NCI-H146 (cell line): Measurements from ENCODE around the gene FAM181B.
"Not testable (repeated sequence)": the region's sequence is repeated elsewhere in the genome, so short reads cannot be mapped to it uniquely, and the experiment has no call there.

Experiments used
- DNase-seq: peaks from one replicate; lab custom pipeline; 2025; lab: John Stamatoyannopoulos, UW

The FAM181B gene

DNA sequence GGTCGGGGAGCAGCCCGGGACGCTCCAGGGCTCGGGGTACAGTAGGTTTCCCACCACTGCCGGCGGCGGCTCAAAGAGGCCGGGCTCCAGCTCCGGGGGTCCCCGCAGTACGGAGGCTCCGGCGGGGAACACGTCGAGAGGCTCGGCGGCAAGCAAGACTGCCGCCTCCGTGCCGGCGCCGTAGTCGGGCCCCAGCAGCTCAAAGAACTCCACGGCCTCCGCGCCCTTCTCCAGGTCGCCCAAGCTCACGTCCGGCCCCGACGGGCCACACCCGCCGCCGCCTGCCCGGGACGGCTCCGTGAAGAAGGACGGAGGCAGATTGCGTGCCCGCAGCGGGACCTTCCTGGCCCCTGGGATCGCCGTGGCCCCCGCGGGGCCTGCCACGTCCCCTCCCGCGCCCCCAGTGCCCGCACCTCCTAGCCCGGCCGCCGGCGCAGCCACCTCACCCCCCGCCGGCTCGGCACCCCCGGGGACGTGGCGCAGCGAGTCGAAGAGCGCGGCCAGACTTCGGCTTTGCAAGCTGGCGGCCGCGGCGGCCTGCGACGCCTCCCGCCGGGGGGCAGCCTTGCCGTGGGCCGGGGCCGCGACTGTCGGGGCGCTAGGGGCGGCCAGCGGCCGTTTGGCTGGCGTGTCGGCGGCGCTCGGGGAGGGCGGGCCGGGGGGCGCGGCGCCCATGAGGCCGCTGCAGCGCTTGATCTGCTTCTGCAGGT, 775 bp downstream of the FAM181B start:
- DNase-seq: no peak

DNA sequence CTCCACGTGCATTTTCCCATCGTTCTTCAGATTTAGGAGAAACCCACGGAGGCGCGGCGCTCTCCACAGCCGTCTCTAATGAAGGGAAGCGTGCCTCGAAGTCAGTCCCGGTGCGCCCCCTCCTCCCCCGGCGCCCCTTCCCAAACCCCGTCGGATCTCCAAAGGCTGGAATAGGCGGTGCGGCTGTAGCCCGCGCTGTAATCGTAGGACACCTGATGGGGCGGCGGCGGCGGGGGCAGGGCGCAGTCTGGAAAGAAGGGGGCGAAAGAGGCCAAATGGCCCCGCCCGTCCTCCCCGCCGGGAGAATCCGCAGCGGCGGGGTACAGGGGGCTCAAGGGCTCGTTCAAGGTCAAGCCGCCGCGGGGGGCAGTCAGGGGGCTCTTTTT, 1.3 kb downstream of the FAM181B start:
- no peak for DNase-seq

DNA sequence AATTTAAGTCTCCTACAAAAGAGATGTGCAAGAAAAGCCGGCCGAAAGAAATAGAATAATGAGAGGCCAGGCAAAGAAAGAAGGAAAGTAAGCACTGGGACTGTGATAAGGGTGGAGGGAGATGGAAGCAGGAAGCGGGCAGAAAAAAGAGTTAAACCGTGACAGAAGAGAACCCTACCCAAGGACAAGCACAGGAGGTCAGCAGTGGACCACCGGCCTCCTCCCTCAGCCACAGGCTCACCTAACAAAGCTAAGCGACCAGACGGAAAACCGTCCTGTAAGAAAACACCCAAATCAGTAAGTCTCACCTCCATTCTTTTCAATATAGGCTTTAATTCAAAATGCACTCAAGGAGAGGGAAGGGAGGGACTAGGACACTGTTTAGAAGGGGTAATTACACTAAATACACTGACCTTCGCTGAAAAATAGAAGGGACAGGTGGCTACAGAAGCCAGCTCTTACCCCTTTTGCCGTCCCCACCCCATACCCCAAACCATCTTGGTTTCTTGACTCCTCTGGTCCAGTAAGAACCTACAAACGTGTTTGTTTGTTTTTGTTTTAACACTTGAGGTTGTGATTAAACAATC, 1.9 kb downstream of the FAM181B start:
- no peak for DNase-seq

GRCh38 chr11:82730754-82731153, 2.9 kb downstream of the FAM181B start:
- DNase-seq: no peak

GRCh38 chr11:82730286-82730685, 3.4 kb downstream of the FAM181B start:
- no peak for DNase-seq

DNA sequence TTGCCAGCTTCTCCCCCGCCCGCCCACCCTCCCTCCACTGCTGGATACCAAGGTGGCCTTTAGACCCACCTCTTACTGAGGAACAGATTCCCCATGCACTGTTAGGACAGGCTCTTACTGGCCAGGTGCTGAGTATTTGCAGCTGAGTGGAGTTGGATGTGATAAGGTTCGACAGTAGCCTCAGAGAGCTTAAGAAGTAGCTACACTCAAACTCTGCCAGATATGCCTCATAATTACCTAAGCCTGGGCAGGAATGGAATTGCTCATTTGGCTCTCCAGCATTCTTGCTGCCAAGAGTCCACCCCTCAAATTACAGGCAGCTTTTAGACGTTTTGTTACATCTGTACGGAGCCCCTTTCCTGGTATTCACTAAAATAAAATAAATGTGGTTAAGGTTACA, 9.6 kb downstream of the FAM181B start:
- no peak for DNase-seq

DNA sequence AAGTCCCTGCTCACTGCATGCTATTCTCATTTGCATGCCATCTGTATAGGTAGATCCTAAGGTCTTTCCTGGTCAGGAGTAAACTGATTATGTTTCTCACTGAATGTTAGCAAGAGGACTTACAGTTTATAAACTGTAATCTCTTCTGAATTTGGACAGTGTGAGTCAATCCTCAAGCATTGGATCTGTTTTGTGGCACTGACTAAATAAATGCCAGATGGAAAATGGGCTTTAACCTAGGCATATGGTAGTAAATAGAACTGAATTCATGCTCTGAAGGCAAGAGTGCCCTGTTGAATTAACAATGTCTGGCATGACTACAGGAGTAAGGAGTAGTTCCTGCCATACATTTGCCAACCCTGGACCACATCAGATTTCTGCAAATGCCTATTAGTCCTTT, 11.4 kb downstream of the FAM181B start:
- DNase-seq: no peak

GRCh38 chr11:82720267-82721065, 13.2 kb downstream of the FAM181B start:
- no peak for DNase-seq

- no peak for DNase-seq
Observed at GRCh38 chr11:82719361-82720105, 14.1 kb downstream of the FAM181B start.

- no peak for DNase-seq
Observed at GRCh38 chr11:82718821-82719220, 14.8 kb downstream of the FAM181B start.

DNA sequence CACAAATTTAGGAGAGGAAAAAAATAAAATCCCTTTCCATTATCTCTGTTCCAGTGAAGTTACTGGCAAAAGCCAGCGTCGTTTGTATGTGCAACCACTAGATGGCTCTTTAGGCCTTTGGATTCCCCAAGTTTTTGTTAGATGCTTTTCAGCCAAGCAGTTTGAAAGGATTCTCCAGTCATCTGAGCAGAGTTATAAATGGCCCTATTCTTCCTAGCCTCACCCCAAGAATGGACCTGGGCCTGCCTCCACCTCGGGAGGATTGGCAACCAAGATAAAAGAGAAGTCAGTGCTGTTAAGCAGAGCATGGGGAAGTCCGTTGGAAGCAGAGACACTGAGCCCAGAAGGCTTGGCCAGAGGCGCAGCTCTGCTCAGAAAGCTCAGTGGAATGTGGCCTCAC, 15.4 kb downstream of the FAM181B start:
- DNase-seq: peak; percentile 39

- no peak for DNase-seq
Observed at GRCh38 chr11:82714346-82715174, 19.1 kb downstream of the FAM181B start.

DNA sequence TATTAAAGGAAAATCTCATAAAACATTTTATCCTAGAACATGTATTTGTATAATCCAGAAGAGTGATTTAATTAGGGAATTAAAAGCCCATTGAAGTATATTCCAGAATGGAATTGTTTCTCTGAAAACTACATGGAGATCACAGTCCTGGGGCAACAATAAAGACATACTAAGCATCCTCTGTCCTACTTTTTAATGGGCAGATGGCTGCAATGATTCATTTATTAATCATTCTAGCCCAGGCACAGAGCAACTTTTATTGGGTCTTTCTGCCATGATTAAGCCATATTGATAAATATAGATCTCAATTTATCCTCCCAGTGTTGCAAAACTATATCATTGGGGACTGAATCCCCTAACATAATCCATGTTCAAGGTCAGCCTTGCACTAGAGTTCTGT, 22.0 kb downstream of the FAM181B start:
- DNase-seq: no peak

DNA sequence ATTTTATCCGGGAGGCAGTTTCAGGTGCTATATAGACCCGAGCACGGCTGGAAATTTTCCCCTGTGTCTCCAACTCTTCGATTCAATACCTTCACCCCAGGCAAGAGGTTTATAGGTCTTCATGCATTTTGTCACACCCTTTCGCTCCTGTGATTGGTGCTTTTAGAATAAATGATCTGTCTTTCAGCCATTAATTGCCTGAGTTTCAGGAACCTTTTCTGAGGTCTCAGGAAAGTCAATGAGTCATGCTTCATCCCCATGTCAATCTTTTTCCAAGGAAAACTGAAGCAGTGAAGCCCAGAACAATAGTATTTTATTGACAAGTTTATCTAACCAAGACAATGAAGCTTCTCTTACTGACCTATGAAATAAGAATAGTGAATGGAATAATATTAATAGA, 29.9 kb downstream of the FAM181B start:
- DNase-seq: no peak

DNA sequence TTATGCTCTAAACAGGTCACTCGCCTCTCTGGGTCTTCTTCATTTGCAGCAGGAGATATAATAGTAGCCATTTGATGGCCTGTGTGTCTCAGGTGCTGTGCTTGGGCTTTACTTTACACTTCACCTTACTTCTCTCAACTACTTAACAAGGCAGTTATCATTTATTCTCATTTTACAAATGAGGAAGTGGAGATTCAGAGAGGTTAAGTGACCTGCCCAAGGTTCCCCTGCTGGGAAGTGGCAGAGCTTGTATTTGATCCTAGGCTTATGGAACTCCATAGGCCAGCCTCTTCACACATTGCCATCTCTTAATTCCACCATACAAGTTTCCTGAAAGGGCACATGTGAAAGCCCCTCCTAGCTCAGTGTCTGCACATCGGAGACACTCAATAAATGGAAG, 30.4 kb downstream of the FAM181B start:
- no peak for DNase-seq

- peak; percentile 5 for DNase-seq
Observed at GRCh38 chr11:82701847-82702520, 31.7 kb downstream of the FAM181B start.

- no peak for DNase-seq
Observed at GRCh38 chr11:82698576-82699352, 34.9 kb downstream of the FAM181B start.

DNA sequence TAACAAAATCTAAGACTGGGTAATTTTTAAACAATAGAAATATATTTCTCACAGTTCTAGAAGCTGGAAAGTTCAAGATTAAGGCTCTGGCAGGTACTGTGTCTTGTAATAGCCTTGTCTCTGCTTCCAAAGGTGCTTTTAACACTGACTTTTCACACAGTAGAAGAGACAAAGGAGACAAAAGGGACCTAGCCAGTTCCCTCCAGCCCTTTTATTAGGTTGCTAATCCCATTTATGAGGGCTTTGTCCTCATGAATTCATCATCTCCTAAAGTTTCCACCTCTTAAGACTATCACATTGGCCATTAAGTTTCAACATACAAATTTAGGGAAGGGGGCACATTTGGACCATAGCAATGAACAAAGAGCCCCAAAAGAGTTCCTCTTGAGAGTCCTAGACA, 40.7 kb downstream of the FAM181B start:
- no peak for DNase-seq

DNA sequence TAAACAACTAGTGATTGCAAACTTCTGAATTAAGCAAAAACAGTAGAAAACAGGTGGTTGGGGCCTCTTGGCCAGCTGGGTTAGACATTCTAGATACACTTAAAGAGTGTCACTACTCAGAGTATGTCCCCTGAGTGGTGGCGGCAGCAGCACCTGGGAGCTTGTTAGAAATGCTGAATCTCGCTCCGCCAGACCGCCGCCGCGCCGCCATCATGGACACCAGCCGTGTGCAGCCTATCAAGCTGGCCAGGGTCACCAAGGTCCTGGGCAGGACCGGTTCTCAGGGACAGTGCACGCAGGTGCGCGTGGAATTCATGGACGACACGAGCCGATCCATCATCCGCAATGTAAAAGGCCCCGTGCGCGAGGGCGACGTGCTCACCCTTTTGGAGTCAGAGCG, 44.3 kb downstream of the FAM181B start:
- DNase-seq: not testable (repeated sequence)

DNA sequence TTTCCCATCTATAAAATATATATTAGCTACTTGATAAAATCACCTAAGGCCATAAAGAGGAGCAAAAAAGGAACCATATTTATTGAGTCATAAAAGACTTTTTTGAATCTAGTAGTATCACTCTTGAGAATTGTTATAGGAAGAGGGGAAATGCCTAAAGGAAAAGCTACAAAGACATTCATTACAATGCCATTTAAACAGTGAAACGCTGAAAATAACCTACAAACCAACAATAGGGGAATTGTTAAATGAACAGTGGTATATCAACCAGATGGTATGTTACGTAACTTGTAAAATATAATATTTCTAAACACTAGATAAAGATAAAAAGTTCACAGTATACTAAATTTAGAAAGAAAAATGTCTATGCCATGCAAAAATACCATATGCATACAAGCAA, 47.5 kb downstream of the FAM181B start:
- DNase-seq: no peak
